Bone marrow (tissue), 2 donors: ENCODE results near the gene LCORL.
A peak's percentile ranks its signal among the peaks of the same experiment; 100 is the strongest.
"Not testable (repeated sequence)": the region's sequence is repeated elsewhere in the genome, so short reads cannot be mapped to it uniquely, and the experiment has no call there.

Experiments used
- DNase-seq, 2 donors: peaks; one replicate each; lab custom pipeline; 2025; lab: John Stamatoyannopoulos, UW

Gene LCORL

GRCh38 chr4:17932041-17932440, 89.5 kb downstream of the LCORL start:
- no peak for DNase-seq

GRCh38 chr4:17930256-17930655, 91.3 kb downstream of the LCORL start:
- DNase-seq = no peak

DNA sequence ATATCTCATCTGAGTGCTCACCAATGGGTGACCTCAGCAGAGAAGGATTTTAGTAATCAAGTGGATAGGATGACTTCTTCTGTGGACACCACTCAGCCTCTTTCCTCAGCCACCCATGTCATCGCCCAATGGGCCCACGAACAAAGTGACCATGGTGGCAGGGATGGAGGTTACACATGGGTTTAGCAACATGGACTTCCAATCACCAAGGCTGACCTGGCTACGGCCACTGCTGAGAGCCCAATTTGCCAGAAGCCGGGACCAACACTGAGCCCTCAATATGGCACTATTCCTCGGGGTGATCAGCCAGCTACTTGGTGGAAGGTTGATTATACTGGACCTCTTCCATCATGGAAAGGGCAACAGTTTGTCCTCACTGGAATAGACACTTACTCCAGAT, 97.4 kb downstream of the LCORL start:
- no peak for DNase-seq

DNA sequence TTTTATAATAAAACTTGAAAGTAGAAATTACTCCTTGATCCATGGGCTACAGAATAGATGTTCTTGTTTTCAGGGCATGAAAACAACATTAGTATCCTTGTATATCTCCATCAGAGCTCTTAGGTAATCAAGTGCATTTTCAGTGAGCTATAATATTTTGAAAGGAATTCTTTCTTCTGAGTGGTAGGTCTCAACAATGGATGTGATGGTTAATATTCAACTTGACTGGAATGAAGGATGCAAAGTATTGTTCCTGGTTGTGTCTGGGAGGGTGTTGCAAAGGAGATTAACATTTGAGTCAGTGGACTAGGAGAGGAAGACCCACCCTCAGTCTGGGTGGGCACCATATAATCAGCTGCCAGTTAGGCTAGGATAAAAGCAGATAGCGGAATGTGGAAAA, 100.1 kb downstream of the LCORL start:
- no peak for DNase-seq

DNA sequence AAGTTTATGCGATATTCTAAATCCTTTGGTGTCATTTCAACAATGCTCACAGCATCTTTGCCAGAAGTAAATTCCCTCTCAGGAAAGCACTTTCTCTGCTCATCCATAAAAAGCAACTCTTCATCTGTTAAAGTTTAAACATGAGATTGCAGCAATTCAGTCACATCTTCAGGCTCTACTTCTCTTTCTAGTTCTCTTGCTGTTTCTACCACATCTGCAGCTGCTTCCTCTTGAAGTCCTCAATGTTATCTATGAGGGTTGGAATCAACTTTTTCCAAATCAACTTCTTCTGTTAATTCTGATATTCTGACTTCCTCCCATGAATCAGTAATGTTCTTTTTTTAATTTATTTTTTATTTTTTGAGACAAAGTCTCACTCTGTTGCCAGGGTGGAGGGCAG, 100.9 kb downstream of the LCORL start:
- peak in 1 of 2 donors; percentile 56 for DNase-seq

DNA sequence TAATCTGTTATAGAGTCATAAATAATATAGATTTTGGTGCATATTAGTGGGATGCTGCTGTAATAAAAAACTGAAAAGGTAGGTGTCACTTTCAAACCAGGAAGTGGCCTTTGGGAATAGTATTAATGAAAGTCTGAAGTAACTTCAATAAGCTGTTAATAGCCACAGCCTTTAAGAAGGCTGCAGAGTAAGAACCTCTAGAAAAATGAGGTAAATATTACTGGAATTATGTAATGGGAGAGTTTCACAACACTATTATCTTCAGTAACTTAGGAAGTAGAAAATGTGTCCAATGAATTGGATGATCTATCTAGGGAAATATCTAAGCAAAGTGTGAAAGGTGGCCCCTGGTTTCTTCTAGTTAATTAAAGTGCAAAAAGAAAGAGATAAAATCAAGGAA, 106.1 kb downstream of the LCORL start:
- DNase-seq = no peak

- DNase-seq = no peak
Observed at GRCh38 chr4:17912011-17912410, 109.5 kb downstream of the LCORL start.

GRCh38 chr4:17911608-17912007, 109.9 kb downstream of the LCORL start:
- DNase-seq = no peak

DNA sequence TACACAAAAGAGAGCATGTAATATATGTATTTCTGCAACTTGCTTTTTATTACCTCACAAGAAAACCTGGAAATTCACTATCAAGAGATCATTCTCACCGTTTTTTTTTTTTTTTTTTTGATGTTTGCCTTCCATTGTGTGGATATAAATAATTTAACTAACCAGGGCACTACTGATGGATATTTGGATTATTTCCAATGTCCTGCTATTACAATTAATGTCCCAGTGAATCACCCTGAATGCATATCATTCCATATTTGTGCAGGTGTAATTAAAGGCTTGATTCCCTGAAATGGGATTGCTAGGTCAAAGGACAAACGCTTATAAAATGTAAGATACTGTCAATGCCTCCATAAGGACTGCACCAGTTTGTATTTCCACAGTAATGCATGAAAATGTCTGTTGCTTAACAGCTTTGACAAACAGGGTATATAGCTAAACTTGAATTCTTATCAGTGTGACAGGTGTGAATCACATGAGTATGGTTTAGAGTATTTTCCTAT, 123.0 kb downstream of the LCORL start:
- no peak for DNase-seq

GRCh38 chr4:17895481-17895880, 126.1 kb downstream of the LCORL start:
- no peak for DNase-seq

DNA sequence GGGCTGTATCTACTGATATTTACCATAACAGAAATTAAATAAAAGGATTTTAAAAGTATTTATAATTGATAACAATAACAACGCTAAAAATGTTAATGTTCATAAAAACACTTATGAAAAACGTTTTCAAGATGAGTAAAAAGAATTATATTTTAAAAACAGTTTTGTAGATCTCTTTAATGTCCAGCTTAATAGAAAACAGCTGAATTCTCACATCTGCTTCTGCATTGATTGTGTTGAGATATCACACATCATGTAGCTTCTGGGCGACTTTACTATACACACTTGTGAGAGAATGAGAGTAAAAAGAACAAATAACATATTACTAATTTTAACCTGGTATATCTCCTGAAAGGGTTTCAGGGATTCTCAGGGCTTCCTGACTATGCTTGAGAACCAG, 127.1 kb downstream of the LCORL start:
- DNase-seq = no peak

DNA sequence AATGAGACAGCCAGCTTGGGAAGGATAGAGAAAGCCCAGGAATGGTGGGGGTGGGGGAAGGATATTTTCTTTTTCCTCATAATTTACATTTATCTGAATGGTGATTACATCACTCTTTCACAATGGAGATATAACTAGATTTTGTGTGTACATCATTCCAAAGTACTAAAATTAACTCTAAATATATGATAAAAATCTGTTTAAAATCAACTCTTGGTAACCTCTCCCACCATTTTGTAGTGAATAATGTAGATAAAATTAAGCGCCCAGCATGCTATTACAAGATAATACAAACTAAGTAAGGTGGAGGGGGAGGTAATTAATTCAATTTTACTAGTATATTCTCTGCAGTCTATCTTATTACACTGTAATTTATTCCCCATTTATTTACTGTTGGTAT, 131.9 kb downstream of the LCORL start:
- DNase-seq = no peak

- no peak for DNase-seq
Observed at GRCh38 chr4:17884511-17884910, 137.0 kb downstream of the LCORL start.

DNA sequence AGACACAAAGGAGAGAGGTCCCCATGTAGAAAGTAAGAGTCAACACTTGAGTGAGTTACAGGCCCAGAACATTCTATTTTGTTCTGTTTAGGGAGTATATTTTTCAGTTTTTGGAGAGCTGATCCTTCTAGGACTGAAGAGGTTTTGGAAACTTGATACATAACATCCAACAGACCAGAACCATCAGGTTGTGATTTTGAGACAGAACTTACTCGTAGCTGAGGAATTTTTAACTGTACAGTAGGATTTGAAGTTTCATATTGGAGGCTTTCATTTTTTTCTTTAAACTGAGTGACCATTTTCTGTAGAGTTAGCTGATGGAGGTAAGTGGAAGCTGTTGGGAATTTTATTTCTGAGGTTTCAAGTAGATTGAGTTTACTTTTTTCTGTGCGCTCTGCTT, 137.5 kb downstream of the LCORL start:
- no peak for DNase-seq

GRCh38 chr4:17877661-17878060, 143.9 kb downstream of the LCORL start:
- DNase-seq = no peak

DNA sequence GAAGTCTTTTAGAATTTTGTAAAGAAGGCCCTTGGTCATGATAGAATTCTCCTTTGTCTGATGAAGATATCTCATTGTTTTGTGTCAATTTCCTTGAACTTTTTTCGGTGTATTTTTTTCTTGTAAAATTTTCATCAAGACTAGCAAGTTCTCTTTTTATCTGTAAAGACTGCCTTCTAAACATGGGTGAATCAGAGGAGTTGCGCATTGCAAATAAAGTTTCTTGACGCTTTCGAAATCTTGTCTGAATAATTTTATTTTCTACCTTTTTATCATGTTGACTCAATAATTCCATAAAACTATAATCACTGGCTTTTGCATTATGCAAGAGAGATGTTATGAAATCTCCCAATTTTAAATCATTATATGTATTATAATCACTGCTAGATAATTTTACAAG, 144.6 kb downstream of the LCORL start:
- no peak for DNase-seq

DNA sequence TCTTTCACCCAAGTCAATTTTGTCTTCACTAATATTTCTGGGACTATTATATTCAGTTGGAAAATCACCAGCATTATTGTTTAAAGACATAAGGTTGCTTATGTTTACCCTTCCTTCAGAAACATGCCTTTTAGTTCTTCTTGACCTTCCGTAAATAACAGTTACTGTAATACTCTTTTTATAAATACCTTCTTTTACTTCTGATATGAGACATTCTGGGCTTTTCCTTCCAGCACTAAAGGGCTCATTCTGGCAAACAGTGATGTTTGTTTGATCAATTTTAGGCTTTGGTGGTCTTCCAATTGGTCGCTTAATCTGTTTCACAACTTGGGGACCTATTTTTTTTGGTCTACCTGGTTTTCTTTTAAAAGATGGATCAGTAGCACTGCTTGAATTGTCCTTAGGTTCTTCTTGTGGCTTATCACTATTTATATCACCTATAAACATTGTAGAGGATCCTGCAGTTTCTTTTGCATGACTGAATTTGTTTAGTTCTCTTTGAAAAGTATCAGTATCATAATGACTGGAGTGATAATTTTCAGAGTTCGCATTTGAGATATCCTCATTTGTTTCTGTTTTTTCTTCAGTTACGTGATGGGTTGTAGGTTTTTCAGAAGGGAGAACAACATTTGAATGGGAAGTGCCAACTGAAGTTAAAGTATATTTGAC, 146.0 kb downstream of the LCORL start:
- no peak for DNase-seq

- no peak for DNase-seq
Observed at GRCh38 chr4:17869327-17869726, 152.2 kb downstream of the LCORL start.

DNA sequence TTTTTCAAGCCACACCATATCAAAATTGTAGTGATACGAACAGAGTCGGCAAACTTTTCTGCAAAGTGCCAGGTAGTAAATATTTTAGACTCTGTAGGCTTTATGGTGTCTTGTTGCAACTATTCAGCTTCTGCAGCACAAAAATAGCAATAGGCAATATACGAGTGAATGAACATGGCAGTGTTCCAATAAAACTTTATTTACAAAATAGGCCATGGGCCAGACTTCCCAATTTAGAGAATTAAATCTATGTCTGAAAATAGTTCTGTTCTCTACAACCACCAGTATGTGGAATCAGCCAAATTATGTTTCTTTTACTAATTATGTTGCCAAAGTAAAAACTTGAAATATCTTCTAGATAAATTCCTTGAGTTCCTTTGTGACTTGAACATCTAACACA, 154.3 kb downstream of the LCORL start:
- no peak for DNase-seq

GRCh38 chr4:17866810-17867209, 154.7 kb downstream of the LCORL start:
- no peak for DNase-seq

DNA sequence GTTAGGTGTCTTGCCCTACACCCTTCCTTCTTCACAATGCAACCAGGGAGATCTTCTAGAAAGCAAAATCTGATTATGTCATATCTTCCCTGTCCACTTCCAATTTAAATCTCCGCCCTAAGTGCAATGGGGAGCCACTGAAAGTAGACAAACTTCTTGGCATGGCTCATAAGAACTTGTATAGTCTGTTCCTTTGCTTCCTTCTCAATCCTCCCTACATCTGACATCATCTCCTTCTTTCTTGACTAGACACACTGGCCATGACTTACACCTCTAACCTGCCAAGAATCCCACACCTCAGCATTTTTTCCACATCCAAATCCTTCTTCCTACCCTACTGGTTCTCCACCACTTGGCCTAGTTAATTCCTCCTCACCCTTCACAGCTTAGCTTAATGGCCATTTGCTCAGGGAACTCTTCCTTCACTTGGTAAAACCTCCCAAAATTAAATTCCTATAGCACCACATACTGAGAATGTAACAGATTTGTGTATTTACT, 155.6 kb downstream of the LCORL start:
- DNase-seq = no peak

GRCh38 chr4:17861906-17862305, 159.6 kb downstream of the LCORL start:
- not testable (repeated sequence) for DNase-seq

- no peak for DNase-seq
Observed at GRCh38 chr4:17859793-17860406, 161.7 kb downstream of the LCORL start.

- no peak for DNase-seq
Observed at GRCh38 chr4:17854036-17854435, 167.5 kb downstream of the LCORL start.
